Measurements from ENCODE around the gene TRPV4. TPM values are rescaled to one million over a fixed set of nuclear protein-coding genes. Genes with fewer than 3 reads are reported as not detected.

The TRPV4 gene
- total and polyA plus RNA-seq, 10 of the 15 experiments (the other 5 are each of a cell fraction or from before 2014, with no cell fraction given) = not detected

GRCh38 chr12:109770861-109771670 lies 62.1 kb downstream of the TRPV4 start:
- ChIA-PET RAD21 (ENCODE audit: unreplicated experiment) (interaction anchor here (1.1 to 1.5 kb wide), 2 partner anchors 173 to 343 kb away, joined by 3 to 4 read pairs; no protein-coding TSS in a partner anchor), POLR2A (no interaction called here), CTCF (interaction anchor here (1.0 to 1.2 kb wide), 3 partner anchors 9 to 173 kb away, joined by 3 to 4 read pairs (median 3); no protein-coding TSS in a partner anchor), SMC1A (ENCODE audit: uncharacterized antibody, unreplicated experiment) (no interaction called here)
- H4K20me1 ChIP-seq (ENCODE audit: control insufficient read depth, insufficient read depth) = no peaks in the 10 kb centered on the region
- TF ChIP-seq ZNF384 (IDR thresholded peaks at IDR 0.05; ENCODE audit: borderline replicate concordance, low read depth, low read length) = no peak
- no peak for TF ChIP-seq KAT2A (conservative IDR thresholded peaks at IDR 0.05; ENCODE audit: control insufficient read depth, low read depth, low read length)
- TF ChIP-seq IKZF1 (conservative IDR thresholded peaks at IDR 0.05) = no peak
- H3K4me3 ChIP-seq = no peak overlapping the region
- no TSS peak for BruUV-seq (replicated peaks)
- no peaks in the 10 kb centered on the region for H3K27me3 ChIP-seq (replicated peaks in 1 of 2; ENCODE audit: control insufficient read depth in 2 of 2, insufficient read depth in 2 of 2, low read length in 1 of 2)
- FAIRE-seq = no peak
- H2AFZ ChIP-seq (ENCODE audit: control insufficient read depth, low read depth, low read length) = no peak overlapping the region
- no peak for ATAC-seq
- no peaks in the 10 kb centered on the region for H3K9me3 ChIP-seq (replicated peaks; ENCODE audit: control insufficient read depth, insufficient read depth, low read length)
- no peaks in the 10 kb centered on the region for H3K36me3 ChIP-seq (ENCODE audit: control insufficient read depth in 2 of 2, insufficient read depth in 2 of 2, low read length in 1 of 2)
- no peak overlapping the region for H3K9ac ChIP-seq (ENCODE audit: control insufficient read depth, insufficient read depth, low read length)
- intact Hi-C loops (cut with micrococcal nuclease; ENCODE audit: unreplicated experiment) (no loop called here), in situ Hi-C loops (cut with MboI) (no loop called here)
- no peaks in the 10 kb centered on the region for H3K79me2 ChIP-seq (ENCODE audit: control insufficient read depth, insufficient read depth, low read length)
- 38% methylated on average over 17 of the region's 17 CpGs for WGBS (ENCODE audit: insufficient coverage, insufficient replicate concordance, low lambda C conversion rate, missing lambda C conversion rate)
- no peak overlapping the region for H3K27ac ChIP-seq (ENCODE audit: control insufficient read depth, insufficient read depth)
- H3K4me1 ChIP-seq (ENCODE audit: control insufficient read depth, insufficient read depth, low read length) = no peaks in the 10 kb centered on the region
- no peak for DNase-seq (ENCODE audit: low read depth, low spot score)
- no peak overlapping the region for H3K4me2 ChIP-seq (ENCODE audit: control insufficient read depth, insufficient read depth)

GRCh38 chr12:109770104-109770860 lies 62.9 kb downstream of the TRPV4 start:
- ChIA-PET SMC1A (ENCODE audit: uncharacterized antibody, unreplicated experiment) (no interaction called here), RAD21 (ENCODE audit: unreplicated experiment) (interaction anchor here (0.6 to 1.5 kb wide), 3 partner anchors 16 to 342 kb away, joined by 3 to 4 read pairs (median 3); no protein-coding TSS in a partner anchor), CTCF (interaction anchor here (1.0 to 1.2 kb wide), 2 partner anchors 9 to 172 kb away, joined by 3 to 4 read pairs; no protein-coding TSS in a partner anchor), POLR2A (no interaction called here)
- Histone ChIP-seq H3K9me3 (replicated peaks; ENCODE audit: control insufficient read depth, insufficient read depth, low read length) (no peaks in the 10 kb centered on the region), H3K4me3 (no peak overlapping the region), H3K79me2 (ENCODE audit: control insufficient read depth, insufficient read depth, low read length) (no peaks in the 10 kb centered on the region), H2AFZ (ENCODE audit: control insufficient read depth, low read depth, low read length) (no peak overlapping the region), H3K4me2 (ENCODE audit: control insufficient read depth, insufficient read depth) (no peak overlapping the region), H3K36me3 (ENCODE audit: control insufficient read depth in 2 of 2, insufficient read depth in 2 of 2, low read length in 1 of 2) (no peaks in the 10 kb centered on the region), H3K9ac (ENCODE audit: control insufficient read depth, insufficient read depth, low read length) (no peak overlapping the region), H3K27ac (ENCODE audit: control insufficient read depth, insufficient read depth) (no peak overlapping the region), H3K4me1 (ENCODE audit: control insufficient read depth, insufficient read depth, low read length) (no peaks in the 10 kb centered on the region), H4K20me1 (ENCODE audit: control insufficient read depth, insufficient read depth) (no peaks in the 10 kb centered on the region), H3K27me3 (replicated peaks in 1 of 2; ENCODE audit: control insufficient read depth in 2 of 2, insufficient read depth in 2 of 2, low read length in 1 of 2) (no peaks in the 10 kb centered on the region)
- WGBS (ENCODE audit: insufficient coverage, insufficient replicate concordance, low lambda C conversion rate, missing lambda C conversion rate) = 34% methylated on average over 16 of the region's 16 CpGs
- intact Hi-C loops (cut with micrococcal nuclease; ENCODE audit: unreplicated experiment) = no loop called here
- FAIRE-seq (no peak), ATAC-seq (no peak), DNase-seq (ENCODE audit: low read depth, low spot score) (no peak)
- no peak for TF ChIP-seq HDGF (IDR thresholded peaks at IDR 0.05)
- no peak for TF ChIP-seq SUZ12 (IDR thresholded peaks at IDR 0.05; ENCODE audit: unreplicated experiment)
- TF ChIP-seq CREB1 (IDR thresholded peaks at IDR 0.05; ENCODE audit: low read depth) = no peak
- TF ChIP-seq PAX8 (IDR thresholded peaks at IDR 0.05) = no peak
- TF ChIP-seq POU2F2 (IDR thresholded peaks at IDR 0.05; ENCODE audit: borderline replicate concordance, low read depth, low read length) = no peak
- TF ChIP-seq RAD51 (IDR thresholded peaks at IDR 0.05) = no peak
- no peak for TF ChIP-seq SUPT20H (IDR thresholded peaks at IDR 0.05; ENCODE audit: borderline replicate concordance, control insufficient read depth, low read depth, low read length)
- no peak for TF ChIP-seq CEBPB (IDR thresholded peaks at IDR 0.05; ENCODE audit: borderline replicate concordance in 1 of 2, low read depth in 2 of 2, low read length in 2 of 2)
- no peak for TF ChIP-seq CREM (IDR thresholded peaks at IDR 0.05; ENCODE audit: low read depth)
- TF ChIP-seq NFYB (IDR thresholded peaks at IDR 0.05; ENCODE audit: insufficient read depth, low read depth, low read length) = no peak
- no peak for TF ChIP-seq EZH2 (IDR thresholded peaks at IDR 0.05; ENCODE audit: borderline replicate concordance, control insufficient read depth, low read depth, low read length)
- in situ Hi-C loops (cut with MboI) = no loop called here
- BruUV-seq (replicated peaks) = no TSS peak

All from GM12878 (cell line).